Stimulated activated effector memory CD8-positive, alpha-beta T cell treated with anti-CD3 and anti-CD28 coated beads, Interleukin-12 subunit alpha, Interleukin-12 subunit beta, amount 100 ng/mL, for 72 hours (primary cell): ENCODE results near the gene SLC25A26.

ENCODE experiments used
- ATAC-seq: fragments of 150-1000 bp; cut with Tn5 transposase; 2 replicates; pipeline ENCODE4 v1.10.0; 2021
- DNase-seq, 2 donors: peaks; one replicate each; pipeline ENCODE4 v3.0.0; 2021 to 2022; ENCODE audit warnings: low spot score in 2 of 2
- H3K27ac Mint-ChIP-seq: one replicate; pipeline ENCODE4 v1.8.0; 2022; ENCODE audit warnings: mild to moderate bottlenecking, mixed read lengths
- H3K36me3 Mint-ChIP-seq: one replicate; pipeline ENCODE4 v1.8.0; 2022; ENCODE audit warnings: mild to moderate bottlenecking, mixed read lengths
- H3K4me1 Mint-ChIP-seq: one replicate; pipeline ENCODE4 v1.8.0; 2022; ENCODE audit warnings: mixed read lengths
- H3K4me3 Mint-ChIP-seq: one replicate; pipeline ENCODE4 v1.8.0; 2022; ENCODE audit warnings: mild to moderate bottlenecking, mixed read lengths
- H3K9me3 Mint-ChIP-seq: one replicate; pipeline ENCODE4 v1.8.0; 2022; ENCODE audit warnings: mixed read lengths

SLC25A26 gene

DNA sequence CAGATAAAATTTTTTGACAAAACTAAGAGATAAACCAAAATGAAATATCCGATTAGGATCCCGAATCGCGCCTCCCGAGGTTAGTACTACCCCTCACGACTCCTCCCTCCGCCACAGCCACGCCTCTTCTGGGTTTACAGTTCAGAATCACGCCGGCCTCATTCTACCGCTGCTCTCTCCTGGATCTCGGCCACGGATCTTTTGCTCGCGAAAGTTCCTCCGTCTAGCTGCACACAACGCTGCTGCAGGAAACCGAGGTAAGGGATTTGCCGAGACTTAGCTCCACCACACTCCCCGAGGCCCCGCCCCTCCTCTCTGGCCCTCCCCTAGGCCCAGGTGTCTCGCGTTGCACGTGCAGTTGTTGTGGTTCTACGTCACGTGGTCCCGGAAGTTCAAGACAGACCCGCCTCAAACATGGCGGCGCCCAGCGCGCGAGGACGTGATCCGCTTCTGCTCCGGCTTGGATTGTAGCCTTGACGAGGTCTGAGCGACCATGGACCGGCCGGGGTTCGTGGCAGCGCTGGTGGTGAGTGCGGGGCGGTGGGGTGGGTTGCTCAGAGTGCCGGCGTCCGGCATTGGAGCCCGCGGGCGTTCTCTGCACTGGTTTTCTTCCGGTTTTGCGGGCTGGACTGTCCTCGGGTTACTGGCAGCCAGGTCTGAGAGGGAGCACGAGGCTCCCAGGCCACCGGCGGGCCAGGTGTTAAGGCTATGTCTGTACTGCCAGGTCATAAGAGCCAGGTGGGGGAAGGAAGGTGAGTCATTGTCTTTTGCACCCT is at the start of gene SLC25A26:
TSS of gene SLC25A26 (plus strand) at position 400 of the 776 bp plus-strand sequence. CDS start at position 494, 94 bp downstream.
- Mint-ChIP-seq H3K27ac (peak within 1 kb of the TSS; percentile 91), H3K4me3 (peak within 1 kb of the TSS; percentile 82), H3K4me1 (peaks cover 49% of the 10 kb centered on the region), H3K36me3 (peaks cover 34% of the 10 kb centered on the region), H3K9me3 (no peaks in the 10 kb centered on the region)
- peak; percentile 95 for ATAC-seq
- peak; percentile 83 to 97 for DNase-seq

DNA sequence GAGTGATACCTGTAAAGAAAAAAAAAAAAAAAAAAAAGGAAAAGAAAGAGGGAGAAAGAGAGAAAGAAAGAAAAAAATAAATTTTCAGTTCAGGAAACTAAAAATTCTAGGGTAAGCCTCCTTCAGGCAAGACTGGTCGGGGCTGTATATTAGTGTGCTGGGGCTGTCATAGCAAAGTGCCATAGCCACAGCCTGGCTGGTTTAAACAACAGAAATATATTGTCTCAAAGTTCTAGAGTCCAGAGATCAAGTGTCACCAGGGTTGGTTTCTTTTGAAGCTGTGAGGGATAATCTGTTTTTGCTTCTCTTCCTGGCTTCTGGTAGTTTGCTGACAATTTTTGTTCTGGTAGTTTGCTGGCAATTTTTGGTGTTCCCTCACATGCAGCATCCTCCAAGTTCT is 48.4 kb upstream of the SLC25A26 start:
- Mint-ChIP-seq H3K4me3 (no peak overlapping the region), H3K4me1 (no peaks in the 10 kb centered on the region), H3K36me3 (no peaks in the 10 kb centered on the region), H3K27ac (no peak overlapping the region), H3K9me3 (no peaks in the 10 kb centered on the region)
- DNase-seq: no peak
- ATAC-seq: no peak

GRCh38 chr3:66177026-66177425 is 43.8 kb upstream of the SLC25A26 start:
- Mint-ChIP-seq H3K4me3 (no peak overlapping the region), H3K27ac (no peak overlapping the region), H3K4me1 (no peaks in the 10 kb centered on the region), H3K9me3 (no peaks in the 10 kb centered on the region), H3K36me3 (no peaks in the 10 kb centered on the region)
- ATAC-seq (no peak), DNase-seq (no peak)

GRCh38 chr3:66178206-66178605 is 42.6 kb upstream of the SLC25A26 start:
- Mint-ChIP-seq H3K36me3 (no peaks in the 10 kb centered on the region), H3K27ac (no peak overlapping the region), H3K4me3 (no peak overlapping the region), H3K4me1 (no peaks in the 10 kb centered on the region), H3K9me3 (no peaks in the 10 kb centered on the region)
- ATAC-seq (no peak), DNase-seq (no peak)

- DNase-seq: no peak
- H3K4me1 Mint-ChIP-seq: no peaks in the 10 kb centered on the region
- no peaks in the 10 kb centered on the region for H3K36me3 Mint-ChIP-seq
- no peak overlapping the region for H3K4me3 Mint-ChIP-seq
- no peak for ATAC-seq
- H3K27ac Mint-ChIP-seq: no peak overlapping the region
- H3K9me3 Mint-ChIP-seq: no peaks in the 10 kb centered on the region
Observed at GRCh38 chr3:66179793-66180192, 41.0 kb upstream of the SLC25A26 start.

DNA sequence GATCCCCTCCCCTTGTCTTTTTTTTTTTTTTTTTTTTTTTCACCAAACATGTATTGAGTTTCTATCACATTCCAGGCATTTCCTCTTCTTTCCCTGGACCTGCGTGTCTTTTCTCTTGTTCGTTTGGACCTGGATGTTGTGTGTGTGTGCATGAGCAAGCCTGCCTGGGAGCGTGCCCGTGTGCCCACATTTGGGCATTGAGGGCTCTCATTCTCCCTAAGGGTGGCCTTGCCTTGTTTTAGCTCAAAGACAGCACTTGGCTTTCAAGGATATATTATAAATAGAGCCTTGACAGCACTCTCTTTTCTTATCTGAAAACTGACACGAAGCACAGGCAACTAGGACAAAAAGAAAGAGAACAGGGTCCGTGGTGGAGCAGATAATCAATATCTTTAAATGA is 39.0 kb upstream of the SLC25A26 start:
- Mint-ChIP-seq H3K36me3 (no peaks in the 10 kb centered on the region), H3K27ac (no peak overlapping the region), H3K9me3 (no peaks in the 10 kb centered on the region), H3K4me3 (no peak overlapping the region), H3K4me1 (no peaks in the 10 kb centered on the region)
- ATAC-seq: no peak
- no peak for DNase-seq

DNA sequence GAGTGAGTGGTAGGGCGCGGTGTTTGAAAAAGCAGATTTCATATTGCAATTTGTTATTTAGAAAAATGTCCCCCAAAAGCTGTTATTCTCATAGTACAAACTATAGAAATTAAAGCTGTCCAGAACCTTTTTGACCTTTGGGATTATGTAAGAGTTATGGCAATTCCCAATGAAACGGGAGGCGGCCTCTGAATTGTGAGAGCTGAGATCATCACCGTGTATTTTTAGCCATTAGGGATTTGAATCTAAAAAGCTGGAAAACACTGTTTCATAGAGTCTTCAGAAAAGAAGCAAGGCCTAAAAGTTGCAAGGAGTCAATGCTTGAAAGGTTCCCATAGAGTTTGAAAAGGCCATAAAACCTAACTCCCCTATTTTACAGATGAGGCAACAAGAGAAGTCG is 38.6 kb upstream of the SLC25A26 start:
- ATAC-seq (no peak), DNase-seq (no peak)
- Mint-ChIP-seq H3K9me3 (no peaks in the 10 kb centered on the region), H3K4me3 (no peak overlapping the region), H3K36me3 (no peaks in the 10 kb centered on the region), H3K27ac (no peak overlapping the region), H3K4me1 (no peaks in the 10 kb centered on the region)

- Mint-ChIP-seq H3K36me3 (no peaks in the 10 kb centered on the region), H3K27ac (no peak overlapping the region), H3K4me3 (no peak overlapping the region), H3K9me3 (no peaks in the 10 kb centered on the region), H3K4me1 (no peaks in the 10 kb centered on the region)
- ATAC-seq (no peak), DNase-seq (no peak)
Observed at GRCh38 chr3:66186545-66186944, 34.3 kb upstream of the SLC25A26 start.

DNA sequence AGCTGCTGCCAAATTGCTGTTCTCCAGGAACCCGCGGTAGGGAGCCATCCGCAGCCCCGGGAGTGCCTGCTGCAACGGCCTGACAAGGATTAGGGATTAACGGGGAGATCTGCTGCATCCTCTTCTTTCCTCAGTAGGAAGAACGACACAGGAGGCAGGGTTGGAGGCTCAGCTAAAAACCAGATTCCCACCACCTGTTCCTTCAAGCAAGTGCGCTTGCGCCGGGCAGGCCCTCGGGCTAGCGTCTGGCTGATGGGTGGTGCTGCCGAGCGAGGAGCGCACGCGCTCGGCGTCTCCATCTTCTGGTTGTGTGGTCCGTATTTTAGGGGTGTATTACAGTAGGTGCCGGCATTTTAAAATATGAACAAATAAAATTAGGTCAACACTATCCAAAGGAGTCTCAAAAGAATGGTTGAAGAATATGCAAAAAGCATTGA is 25.4 kb upstream of the SLC25A26 start:
- H3K36me3 Mint-ChIP-seq: no peaks in the 10 kb centered on the region
- ATAC-seq (no peak), DNase-seq (no peak)
- no peaks in the 10 kb centered on the region for H3K9me3 Mint-ChIP-seq
- H3K4me1 Mint-ChIP-seq: peaks cover 10% of the 10 kb centered on the region
- no peak overlapping the region for H3K4me3 Mint-ChIP-seq
- no peak overlapping the region for H3K27ac Mint-ChIP-seq

GRCh38 chr3:66196633-66197032 is 24.2 kb upstream of the SLC25A26 start:
- H3K4me3 Mint-ChIP-seq: no peak overlapping the region
- H3K9me3 Mint-ChIP-seq: no peaks in the 10 kb centered on the region
- DNase-seq (no peak), ATAC-seq (no peak)
- peaks cover 10% of the 10 kb centered on the region for H3K4me1 Mint-ChIP-seq
- H3K36me3 Mint-ChIP-seq: no peaks in the 10 kb centered on the region
- no peak overlapping the region for H3K27ac Mint-ChIP-seq

- peak; percentile 76 for ATAC-seq
- H3K36me3 Mint-ChIP-seq: no peaks in the 10 kb centered on the region
- no peak overlapping the region for H3K4me3 Mint-ChIP-seq
Observed at GRCh38 chr3:66198437-66199088, 22.2 kb upstream of the SLC25A26 start.

DNA sequence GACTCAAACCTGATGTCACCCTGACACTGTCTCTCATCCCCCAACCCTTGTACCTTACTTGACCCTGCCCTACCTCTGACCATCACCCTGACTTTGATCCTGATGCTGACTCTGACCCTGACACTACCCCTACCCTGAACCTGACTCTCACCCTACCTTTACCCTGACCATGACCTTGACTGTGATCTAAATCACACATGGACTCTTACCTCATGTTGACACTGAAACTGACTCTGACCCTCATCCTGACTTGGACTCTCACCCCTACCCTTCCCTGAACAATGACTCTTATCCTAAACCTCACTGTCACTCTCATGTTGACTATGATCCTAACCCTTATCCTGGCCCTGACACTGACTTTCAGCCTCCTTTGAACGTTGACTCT is 21.7 kb upstream of the SLC25A26 start:
- peak; percentile 61 for ATAC-seq
- no peak for DNase-seq
- Mint-ChIP-seq H3K4me3 (no peak overlapping the region), H3K36me3 (no peaks in the 10 kb centered on the region), H3K9me3 (no peaks in the 10 kb centered on the region), H3K4me1 (peaks cover 10% of the 10 kb centered on the region), H3K27ac (no peak overlapping the region)

More at GRCh38 chr3:66198437-66199088, 22.2 kb upstream of the SLC25A26 start:
- H3K27ac Mint-ChIP-seq: no peak overlapping the region
- DNase-seq: peak in 1 of 2 donors; percentile 42
- H3K4me1 Mint-ChIP-seq: peaks cover 10% of the 10 kb centered on the region
- no peaks in the 10 kb centered on the region for H3K9me3 Mint-ChIP-seq

GRCh38 chr3:66200147-66200546 is 20.7 kb upstream of the SLC25A26 start:
- no peak for ATAC-seq
- no peaks in the 10 kb centered on the region for H3K36me3 Mint-ChIP-seq

DNA sequence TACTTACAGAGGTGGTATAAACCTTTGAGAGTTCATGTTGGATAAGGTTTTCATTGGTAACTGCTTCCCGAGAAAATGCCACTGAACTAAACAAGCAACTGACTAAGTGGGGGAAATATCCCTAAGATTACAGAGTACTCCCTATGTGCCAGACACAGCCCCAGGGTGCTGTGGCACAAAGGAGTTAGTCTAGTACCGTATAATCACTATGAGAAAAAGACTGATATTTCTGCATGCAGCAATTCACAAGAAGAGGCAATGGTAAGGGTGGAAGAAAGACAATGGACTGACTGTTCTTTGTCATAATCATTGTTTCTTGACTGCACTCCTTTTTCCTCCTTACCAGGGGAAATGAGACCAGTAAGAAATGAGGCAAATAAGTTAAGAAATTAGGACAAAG is 20.0 kb upstream of the SLC25A26 start:
- H3K9me3 Mint-ChIP-seq: no peaks in the 10 kb centered on the region
- no peak overlapping the region for H3K27ac Mint-ChIP-seq
- H3K36me3 Mint-ChIP-seq: no peaks in the 10 kb centered on the region
- DNase-seq (no peak), ATAC-seq (no peak)
- H3K4me3 Mint-ChIP-seq: no peak overlapping the region
- H3K4me1 Mint-ChIP-seq: peaks cover 10% of the 10 kb centered on the region

More at GRCh38 chr3:66200147-66200546, 20.7 kb upstream of the SLC25A26 start:
- peaks cover 10% of the 10 kb centered on the region for H3K4me1 Mint-ChIP-seq
- H3K27ac Mint-ChIP-seq: no peak overlapping the region
- DNase-seq: no peak
- H3K4me3 Mint-ChIP-seq: no peak overlapping the region
- no peaks in the 10 kb centered on the region for H3K9me3 Mint-ChIP-seq

DNA sequence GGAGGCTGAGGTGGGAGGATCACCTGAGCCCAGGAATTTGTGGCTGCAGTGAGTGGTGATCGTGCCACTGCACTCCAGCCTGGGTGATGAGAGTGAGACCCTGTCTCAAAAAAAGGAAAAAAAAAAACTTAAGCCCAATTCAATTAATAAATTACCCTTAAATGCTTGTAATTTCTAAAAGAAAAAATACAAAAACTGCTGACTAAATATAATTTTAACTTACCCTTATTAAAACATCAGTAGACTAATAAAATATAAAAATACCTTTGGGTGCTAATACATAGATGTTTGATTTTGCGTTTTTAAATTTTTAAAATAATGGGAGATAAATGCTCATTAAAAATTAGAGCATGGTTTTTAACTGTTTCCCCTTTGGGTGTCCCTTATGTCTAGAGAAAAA is 17.5 kb upstream of the SLC25A26 start:
- H3K27ac Mint-ChIP-seq: no peak overlapping the region
- no peaks in the 10 kb centered on the region for H3K36me3 Mint-ChIP-seq
- no peaks in the 10 kb centered on the region for H3K9me3 Mint-ChIP-seq
- H3K4me1 Mint-ChIP-seq: peaks cover 10% of the 10 kb centered on the region
- no peak overlapping the region for H3K4me3 Mint-ChIP-seq
- ATAC-seq: no peak
- no peak for DNase-seq

DNA sequence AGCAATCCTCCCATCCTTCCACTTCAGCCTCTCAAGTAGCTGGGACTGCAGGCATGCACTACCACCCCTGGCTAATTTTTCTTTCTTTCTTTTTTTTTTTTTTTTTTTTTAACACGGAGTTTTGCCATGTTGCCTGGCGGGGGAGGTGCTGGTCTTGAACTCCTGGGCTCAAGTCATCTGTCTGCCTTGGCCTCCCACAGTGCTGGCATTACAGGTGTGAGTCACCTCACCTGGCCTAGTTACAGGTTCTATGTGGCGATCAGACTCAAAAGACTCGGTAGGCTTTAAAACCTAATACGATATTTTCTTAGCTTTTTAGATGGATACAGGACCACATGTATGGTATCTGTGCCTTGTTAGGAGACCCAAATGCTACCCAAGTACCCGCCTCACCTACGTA is 14.0 kb upstream of the SLC25A26 start:
- Mint-ChIP-seq H3K36me3 (no peaks in the 10 kb centered on the region), H3K4me1 (no peaks in the 10 kb centered on the region), H3K4me3 (no peak overlapping the region), H3K9me3 (no peaks in the 10 kb centered on the region), H3K27ac (no peak overlapping the region)
- ATAC-seq (no peak), DNase-seq (no peak)
